GM19239 (cell line): ENCODE measurements around the gene REPS2.

Experiments used
- DNase-seq: peaks from one replicate; pipeline ENCODE4 v3.0.0; 2011; ENCODE audit warnings: low spot score; ENCODE audit not compliant: insufficient read length
- FAIRE-seq: peaks from 2 replicates; lab custom pipeline; 2011; peaks lifted over from hg19 to GRCh38; lab: Jason Lieb, UNC

REPS2 gene

GRCh38 chrX:16946361-16946964 is at the start of gene REPS2:
TSS of gene REPS2 (plus strand) at chrX:16946658. CDS start at chrX:16946862, 204 bp downstream.
- peak; percentile 77 for DNase-seq
- FAIRE-seq = no peak

GRCh38 chrX:16897445-16897844 is 49.0 kb upstream of the REPS2 start:
- no peak for DNase-seq
- no peak for FAIRE-seq

- FAIRE-seq = peak; percentile 82
- no peak for DNase-seq
These were observed 43.0 kb upstream of the REPS2 start for GRCh38 chrX:16903274-16904022.

GRCh38 chrX:16910376-16910775 is 36.1 kb upstream of the REPS2 start:
- peak; percentile 82 for FAIRE-seq
- no peak for DNase-seq

- no peak for DNase-seq
- peak; percentile 37 for FAIRE-seq
These were observed 32.4 kb upstream of the REPS2 start for GRCh38 chrX:16914058-16914457.

- DNase-seq = no peak
- no peak for FAIRE-seq
These were observed 29.9 kb upstream of the REPS2 start for GRCh38 chrX:16916561-16916960.

- no peak for DNase-seq
- no peak for FAIRE-seq
These were observed 29.3 kb upstream of the REPS2 start for GRCh38 chrX:16917120-16917519.

- DNase-seq = no peak
- peak; percentile 42 for FAIRE-seq
These were observed 27.5 kb upstream of the REPS2 start for GRCh38 chrX:16918979-16919378.

- FAIRE-seq (no peak), DNase-seq (no peak)
These were observed 26.4 kb upstream of the REPS2 start for GRCh38 chrX:16920075-16920474.

GRCh38 chrX:16923157-16923556 is 23.3 kb upstream of the REPS2 start:
- DNase-seq (no peak), FAIRE-seq (no peak)

- DNase-seq (no peak), FAIRE-seq (no peak)
These were observed 21.6 kb upstream of the REPS2 start for GRCh38 chrX:16924631-16925480.

- no peak for FAIRE-seq
- DNase-seq = no peak
These were observed 16.1 kb upstream of the REPS2 start for GRCh38 chrX:16930392-16930791.

- DNase-seq (no peak), FAIRE-seq (no peak)
These were observed 15.1 kb upstream of the REPS2 start for GRCh38 chrX:16931371-16931770.

- DNase-seq (no peak), FAIRE-seq (no peak)
These were observed 14.4 kb upstream of the REPS2 start for GRCh38 chrX:16931855-16932575.

- FAIRE-seq = no peak
- no peak for DNase-seq
These were observed 12.3 kb upstream of the REPS2 start for GRCh38 chrX:16934185-16934584.

- FAIRE-seq = peak; percentile 28
- no peak for DNase-seq
These were observed 609 bp downstream of the REPS2 start for GRCh38 chrX:16946971-16947562.

GRCh38 chrX:16950423-16950822 is 4.0 kb downstream of the REPS2 start:
- no peak for DNase-seq
- no peak for FAIRE-seq

- FAIRE-seq = no peak
- no peak for DNase-seq
These were observed 7.3 kb downstream of the REPS2 start for GRCh38 chrX:16953606-16954211.

- DNase-seq (no peak), FAIRE-seq (no peak)
These were observed 11.3 kb downstream of the REPS2 start for GRCh38 chrX:16957751-16958150.

- DNase-seq = no peak
- no peak for FAIRE-seq
These were observed 11.9 kb downstream of the REPS2 start for GRCh38 chrX:16958356-16958755.
